Left ventricle myocardium inferior (tissue), 1 donor: ENCODE measurements around the gene LRMDA. TPM values are rescaled to one million over a fixed set of nuclear protein-coding genes. Genes with fewer than 3 reads are reported as not detected.

Source experiments
- DNase-seq: peaks from one replicate; pipeline ENCODE4 v3.0.0-alpha.2; 2020
- H3K27ac ChIP-seq: fragments of 200-600 bp; replicated peaks from 2 replicates; pipeline ENCODE4 v1.8.0; 2021
- H3K27me3 ChIP-seq: fragments of 200-600 bp; 2 replicates; pipeline ENCODE4 v1.8.0; 2021; ENCODE audit warnings: low read depth
- H3K36me3 ChIP-seq: fragments of 200-600 bp; 2 replicates; pipeline ENCODE4 v1.8.0; 2021
- H3K4me1 ChIP-seq: fragments of 200-600 bp; 2 replicates; pipeline ENCODE4 v1.8.0; 2021
- H3K4me3 ChIP-seq: fragments of 200-600 bp; 2 replicates; pipeline ENCODE4 v1.8.0; 2021; ENCODE audit warnings: mild to moderate bottlenecking, moderate library complexity
- H3K9me3 ChIP-seq: fragments of 200-600 bp; replicated peaks from 2 replicates; pipeline ENCODE4 v1.8.0; 2021
- intact Hi-C: fragments of 100-400 bp; cut with micrococcal nuclease; formaldehyde crosslinking; loops from one replicate; pipeline ENCODE4 v1.11.0; 2022
- total RNA-seq: library from RNA; stranded (reverse); fragmentation: NEBNext Ultra II Directional; extraction: Animal tissue kit (Norgen Biotek cat#: 25700); gene quantifications from one replicate; pipeline ENCODE4 v1.2.1, GENCODE V29; 2021
- TF ChIP-seq, protein P1 (sequence below): fragments of 200-600 bp; IDR thresholded peaks from 2 replicates; pipeline ENCODE4 v1.8.0; 2021; ENCODE audit warnings: antibody characterized with exemption, mild to moderate bottlenecking, borderline replicate concordance
- donor health status: DM: no; HTN: yes; CAD: no; lungs with severe emphysema.

The LRMDA gene
- total RNA-seq, 1 donor from 2014 or later = 18.7 TPM

DNA sequence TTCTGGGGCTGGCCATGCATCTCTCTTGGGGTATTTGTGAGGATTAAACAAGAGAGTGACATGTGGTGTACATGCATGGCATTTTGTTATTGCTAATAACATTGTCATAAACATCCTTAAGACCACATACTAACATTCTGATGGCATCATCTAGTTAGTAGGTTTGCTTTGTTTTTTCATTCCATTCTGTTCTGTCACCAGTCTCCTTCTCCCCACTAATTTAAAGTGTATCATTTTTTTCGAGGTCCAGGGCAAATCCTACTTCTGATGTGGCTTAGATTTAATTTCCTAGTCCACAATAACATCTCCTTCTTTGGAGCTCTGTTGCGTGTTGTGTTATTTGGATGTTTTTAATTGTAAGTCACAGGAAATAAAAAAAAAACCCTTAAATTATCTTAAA lies 248.1 kb downstream of the LRMDA start:
- Histone ChIP-seq H3K4me1 (peaks cover 7% of the 10 kb centered on the region), H3K27me3 (no peaks in the 10 kb centered on the region), H3K4me3 (no peak overlapping the region), H3K27ac (no peak overlapping the region), H3K36me3 (no peaks in the 10 kb centered on the region), H3K9me3 (no peaks in the 10 kb centered on the region)
- intact Hi-C loops = no loop called here
- no peak for DNase-seq
- TF ChIP-seq, protein P1, sequence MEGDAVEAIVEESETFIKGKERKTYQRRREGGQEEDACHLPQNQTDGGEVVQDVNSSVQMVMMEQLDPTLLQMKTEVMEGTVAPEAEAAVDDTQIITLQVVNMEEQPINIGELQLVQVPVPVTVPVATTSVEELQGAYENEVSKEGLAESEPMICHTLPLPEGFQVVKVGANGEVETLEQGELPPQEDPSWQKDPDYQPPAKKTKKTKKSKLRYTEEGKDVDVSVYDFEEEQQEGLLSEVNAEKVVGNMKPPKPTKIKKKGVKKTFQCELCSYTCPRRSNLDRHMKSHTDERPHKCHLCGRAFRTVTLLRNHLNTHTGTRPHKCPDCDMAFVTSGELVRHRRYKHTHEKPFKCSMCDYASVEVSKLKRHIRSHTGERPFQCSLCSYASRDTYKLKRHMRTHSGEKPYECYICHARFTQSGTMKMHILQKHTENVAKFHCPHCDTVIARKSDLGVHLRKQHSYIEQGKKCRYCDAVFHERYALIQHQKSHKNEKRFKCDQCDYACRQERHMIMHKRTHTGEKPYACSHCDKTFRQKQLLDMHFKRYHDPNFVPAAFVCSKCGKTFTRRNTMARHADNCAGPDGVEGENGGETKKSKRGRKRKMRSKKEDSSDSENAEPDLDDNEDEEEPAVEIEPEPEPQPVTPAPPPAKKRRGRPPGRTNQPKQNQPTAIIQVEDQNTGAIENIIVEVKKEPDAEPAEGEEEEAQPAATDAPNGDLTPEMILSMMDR = no peak

- TF ChIP-seq, protein P1 = no peak
- Histone ChIP-seq H3K9me3 (no peaks in the 10 kb centered on the region), H3K4me3 (no peak overlapping the region), H3K27me3 (no peaks in the 10 kb centered on the region), H3K36me3 (no peaks in the 10 kb centered on the region), H3K4me1 (peaks cover 7% of the 10 kb centered on the region), H3K27ac (no peak overlapping the region)
- DNase-seq = no peak
- intact Hi-C loops = no loop called here
Observed at GRCh38 chr10:75681334-75681733, 249.9 kb downstream of the LRMDA start.

DNA sequence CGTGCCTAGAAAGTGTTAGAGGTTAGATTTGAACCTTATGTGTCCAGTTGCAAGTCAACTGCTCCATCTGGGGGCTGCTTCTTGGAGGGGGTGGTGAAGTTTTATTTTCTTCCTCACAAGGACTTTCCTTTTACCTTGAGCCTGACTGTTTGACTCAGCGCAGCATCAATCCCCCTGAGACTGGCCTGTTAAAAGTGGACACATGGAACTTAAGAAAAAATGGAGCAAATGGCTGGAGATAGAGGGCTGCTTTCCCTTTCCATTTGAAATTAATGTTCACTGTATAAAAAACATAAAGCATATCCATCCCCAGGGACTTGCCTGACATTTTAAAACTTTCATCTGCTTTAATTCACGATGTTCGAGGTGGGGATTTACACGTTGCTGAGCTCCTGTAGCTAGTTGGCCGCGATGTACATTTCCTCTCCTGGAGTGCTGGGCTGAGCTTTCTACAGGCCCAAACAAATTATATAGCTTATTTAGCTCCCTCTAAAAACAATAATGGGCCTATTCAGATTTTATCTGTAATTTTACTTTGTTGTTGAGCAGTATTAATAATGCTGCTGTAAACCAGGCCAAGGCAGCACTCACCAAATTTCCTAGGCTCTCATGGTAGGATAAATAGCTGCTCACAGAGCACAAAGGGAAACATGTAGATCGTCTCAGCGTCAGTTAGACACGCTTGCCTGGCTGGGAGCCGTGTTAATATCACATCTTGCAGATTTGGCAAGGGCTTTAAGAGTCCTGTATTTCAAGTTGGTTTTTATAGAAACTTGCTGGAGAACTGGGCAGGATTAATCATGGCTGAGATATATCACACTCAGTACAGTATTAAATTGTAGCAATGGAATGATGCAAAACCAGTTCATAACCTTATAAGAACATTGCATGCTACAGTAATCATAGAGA lies 251.5 kb downstream of the LRMDA start:
- Histone ChIP-seq H3K4me3 (no peak overlapping the region), H3K9me3 (peaks cover 12% of the 10 kb centered on the region), H3K27me3 (no peaks in the 10 kb centered on the region), H3K4me1 (peaks cover 7% of the 10 kb centered on the region), H3K36me3 (peaks cover 4% of the 10 kb centered on the region), H3K27ac (no peak overlapping the region)
- intact Hi-C loops = no loop called here
- no peak for DNase-seq
- TF ChIP-seq, protein P1 = no peak

DNA sequence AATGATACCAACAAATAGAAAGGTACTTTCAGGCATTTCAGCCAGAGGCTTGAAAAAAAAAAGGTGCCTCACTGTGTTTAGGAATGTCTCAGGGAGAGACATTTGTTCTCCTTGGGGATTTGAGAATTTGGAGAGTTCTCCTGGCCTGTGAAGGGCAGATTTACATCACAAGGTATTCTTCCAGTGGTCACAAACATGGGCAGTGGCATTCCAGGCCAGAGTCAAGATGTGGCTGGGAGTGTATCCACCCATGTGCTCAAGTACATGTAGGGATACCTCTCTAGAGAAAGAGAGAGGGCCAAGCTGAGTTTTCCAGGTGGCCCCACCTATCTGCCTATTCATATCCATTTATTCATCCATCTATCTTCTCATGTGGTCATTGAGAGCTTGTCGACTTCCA lies 253.8 kb downstream of the LRMDA start:
- peaks cover 6% of the 10 kb centered on the region for H3K36me3 ChIP-seq
- H3K27me3 ChIP-seq = no peaks in the 10 kb centered on the region
- peaks cover 7% of the 10 kb centered on the region for H3K4me1 ChIP-seq
- intact Hi-C loops = no loop called here
- no peak overlapping the region for H3K27ac ChIP-seq
- no peak for DNase-seq
- TF ChIP-seq, protein P1 = no peak
- H3K9me3 ChIP-seq = peaks cover 18% of the 10 kb centered on the region
- H3K4me3 ChIP-seq = no peak overlapping the region

GRCh38 chr10:75688506-75689300 lies 257.3 kb downstream of the LRMDA start:
- no peak for DNase-seq
- Histone ChIP-seq H3K4me3 (no peak overlapping the region), H3K9me3 (peaks cover 18% of the 10 kb centered on the region), H3K27me3 (no peaks in the 10 kb centered on the region), H3K27ac (no peak overlapping the region), H3K4me1 (no peaks in the 10 kb centered on the region), H3K36me3 (peaks cover 6% of the 10 kb centered on the region)
- intact Hi-C loops = no loop called here
- TF ChIP-seq, protein P1 = no peak
